Testis (tissue), 3 donors: ENCODE results near the gene GSN. TPM values are rescaled to one million over a fixed set of nuclear protein-coding genes. Genes with fewer than 3 reads are reported as not detected.

Source experiments
- DNase-seq: peaks from one replicate; pipeline ENCODE4 v3.0.0-alpha.2; 2019
- H3K27ac ChIP-seq, 2 donors: fragments of 200-600 bp; sonication (generic); one replicate each; pipeline ENCODE4 v1.5.1; 2019
- H3K27me3 ChIP-seq: fragments of 200-600 bp; sonication (generic); one replicate; pipeline ENCODE4 v1.5.1; 2019
- H3K36me3 ChIP-seq: fragments of 200-600 bp; sonication (generic); one replicate; pipeline ENCODE4 v1.5.1; 2017; ENCODE audit warnings: low read depth; ENCODE audit errors: missing control alignments
- H3K4me1 ChIP-seq: fragments of 200-600 bp; sonication (generic); one replicate; pipeline ENCODE4 v1.5.1; 2019
- H3K4me3 ChIP-seq, 2 donors: fragments of 200-600 bp; sonication (generic); one replicate each; pipeline ENCODE4 v1.5.1; 2017 to 2019
- H3K9me3 ChIP-seq: fragments of 200-600 bp; sonication (generic); one replicate; pipeline ENCODE4 v1.5.1; 2017
- CTCF ChIP-seq, 3 experiments: fragments of 450-650 bp in 2 of 3; fragments of 200-600 bp in 1 of 3; sonication (generic) in 1 of 3; IDR thresholded peaks; one replicate each; pipeline ENCODE4 v1.5.1; 2016 to 2019; ENCODE audit warnings: antibody characterized with exemption in 3 of 3, mild to moderate bottlenecking in 2 of 3, moderate library complexity in 1 of 3
- POLR2A ChIP-seq: fragments of 450-650 bp; IDR thresholded peaks from one replicate; pipeline ENCODE4 v1.6.1; 2017; ENCODE audit warnings: antibody characterized with exemption, mild to moderate bottlenecking, moderate library complexity
- WGBS, 2 donors: methylation state at CpG; one replicate each; pipeline ENCODE4 v1.1.5; 2018; 5-methylcytosine and 5-hydroxymethylcytosine counted together
- intact Hi-C: fragments of 100-400 bp; cut with DNase I; formaldehyde crosslinking; loops from one replicate; pipeline ENCODE4 v1.15.1; 2023; ENCODE audit warnings: low total_unique reads
- polyA plus RNA-seq: library from polyadenylated mRNA; stranded (reverse); fragments of 350-450 nt; fragmentation: Illumina TruSeq; extraction: RNeasy Lipid Tissue Mini Kit (QIAGEN cat#74804); gene quantifications from one replicate; pipeline ENCODE4 v1.2.3, GENCODE V29; 2014; ENCODE audit warnings: low read depth, low replicate concordance; ENCODE audit not compliant: insufficient read depth
- total RNA-seq, 2 donors: library from RNA; depleted of rRNA; stranded (reverse); fragments of >200 nt; gene quantifications; one replicate each; pipeline ENCODE4 v1.2.3, GENCODE V29; 2016

Gene GSN
- total and polyA plus RNA-seq, 3 donors from 2014 or later: 206 to 392 (median 356) TPM

GRCh38 chr9:121317737-121318630, 50.0 kb downstream of the GSN start:
- DNase-seq: peak; percentile 82
- H3K4me1 ChIP-seq: peaks cover 10% of the 10 kb centered on the region
- 41 to 56% methylated on average over 3 to 6 of the region's 6 CpGs for WGBS, 2 donors
- intact Hi-C loops: loop anchor here (10.0 kb wide), 1 partner anchor 103 kb away; no protein-coding TSS in a partner anchor
- H3K27me3 ChIP-seq: no peaks in the 10 kb centered on the region
- no peaks in the 10 kb centered on the region for H3K36me3 ChIP-seq
- no peak overlapping the region for H3K4me3 ChIP-seq
- H3K9me3 ChIP-seq: no peaks in the 10 kb centered on the region
- TF ChIP-seq POLR2A (no peak), CTCF (IDR thresholded peaks at IDR 0.05) (no peak)
- H3K27ac ChIP-seq: peak overlapping the region; percentile 4 to 62

DNA sequence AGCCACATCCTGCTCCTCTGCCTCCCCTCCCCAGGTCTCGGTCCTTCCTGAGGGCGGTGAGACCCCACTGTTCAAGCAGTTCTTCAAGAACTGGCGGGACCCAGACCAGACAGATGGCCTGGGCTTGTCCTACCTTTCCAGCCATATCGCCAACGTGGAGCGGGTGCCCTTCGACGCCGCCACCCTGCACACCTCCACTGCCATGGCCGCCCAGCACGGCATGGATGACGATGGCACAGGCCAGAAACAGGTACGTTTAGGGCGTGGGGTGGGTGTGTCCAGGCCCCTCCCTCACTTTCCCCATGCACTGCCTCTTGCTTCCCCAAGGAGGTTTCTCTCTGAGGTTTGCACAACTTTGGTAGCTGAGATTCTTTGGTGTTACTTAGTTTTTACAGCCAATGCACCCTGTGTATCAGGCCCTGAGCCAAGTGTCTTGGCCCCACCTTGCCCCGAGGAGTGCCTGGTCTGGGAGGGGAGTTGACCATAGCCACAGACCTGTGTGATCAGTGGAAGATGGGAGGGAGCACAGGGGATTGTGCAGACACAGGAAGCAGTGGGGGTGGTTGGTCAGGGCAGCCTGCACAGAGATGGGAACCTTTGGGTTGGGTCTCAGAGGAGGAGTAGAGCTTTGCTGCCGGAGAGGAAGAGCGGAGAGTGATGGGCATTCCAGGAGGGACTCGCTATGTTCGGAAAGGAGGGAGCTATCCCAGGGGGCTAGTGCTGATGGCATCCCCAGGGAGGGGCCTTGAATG, 50.8 kb downstream of the GSN start:
- Histone ChIP-seq H3K4me3 (no peak overlapping the region), H3K27me3 (no peaks in the 10 kb centered on the region), H3K4me1 (peaks cover 10% of the 10 kb centered on the region), H3K9me3 (no peaks in the 10 kb centered on the region), H3K27ac (peak overlapping the region; percentile 4 to 62), H3K36me3 (no peaks in the 10 kb centered on the region)
- intact Hi-C loops: loop anchor here (10.0 kb wide), 1 partner anchor 104 kb away; no protein-coding TSS in a partner anchor
- TF ChIP-seq CTCF (IDR thresholded peaks at IDR 0.05): no peak
- TF ChIP-seq POLR2A: no peak
- DNase-seq: no peak
- 88 to 89% methylated on average over 13 to 19 of the region's 19 CpGs for WGBS, 2 donors

- intact Hi-C loops: loop anchor here (10.0 kb wide), 1 partner anchor 105 kb away; no protein-coding TSS in a partner anchor
- Histone ChIP-seq H3K27ac (peak overlapping the region in 1 of 2 donors; percentile 62), H3K27me3 (no peaks in the 10 kb centered on the region), H3K36me3 (no peaks in the 10 kb centered on the region), H3K4me1 (peaks cover 10% of the 10 kb centered on the region), H3K4me3 (no peak overlapping the region), H3K9me3 (no peaks in the 10 kb centered on the region)
- TF ChIP-seq CTCF (IDR thresholded peaks at IDR 0.05) (no peak), POLR2A (no peak)
- no peak for DNase-seq
- 82 to 87% methylated on average over 5 of the region's 5 CpGs for WGBS, 2 donors
These were observed 51.4 kb downstream of the GSN start for GRCh38 chr9:121319383-121319780.

- intact Hi-C loops: no loop called here
- no peaks in the 10 kb centered on the region for H3K36me3 ChIP-seq
- peaks cover 21% of the 10 kb centered on the region for H3K4me1 ChIP-seq
- no peaks in the 10 kb centered on the region for H3K27me3 ChIP-seq
- no peak for DNase-seq
- peak overlapping the region; percentile 9 to 62 for H3K27ac ChIP-seq
- no peak overlapping the region for H3K4me3 ChIP-seq
- TF ChIP-seq CTCF (IDR thresholded peaks at IDR 0.05): no peak
- TF ChIP-seq POLR2A: no peak
- 94 to 96% methylated on average over 7 to 10 of the region's 10 CpGs for whole genome bisulfite sequencing, 2 donors
- H3K9me3 ChIP-seq: no peaks in the 10 kb centered on the region
These were observed 53.1 kb downstream of the GSN start for GRCh38 chr9:121321016-121321503.
